ENCODE measurements around the gene ABCC3.

ABCC3 gene

GRCh38 chr17:50728881-50729765 lies 94.4 kb downstream of the ABCC3 start:
- DNase-seq (ENCODE audit: low read depth in 3 of 3, low spot score in 1 of 3) = no peak

- no peak for DNase-seq (ENCODE audit: low read depth in 3 of 3, low spot score in 1 of 3)
Measured at GRCh38 chr17:50731575-50732460, 97.1 kb downstream of the ABCC3 start.

- DNase-seq (ENCODE audit: low read depth in 3 of 3, low spot score in 1 of 3) = no peak
Measured at GRCh38 chr17:50735287-50735686, 100.6 kb downstream of the ABCC3 start.

GRCh38 chr17:50737118-50737698 lies 102.5 kb downstream of the ABCC3 start:
- DNase-seq (ENCODE audit: low read depth in 3 of 3, low spot score in 1 of 3) = no peak

GRCh38 chr17:50739098-50739497 lies 104.4 kb downstream of the ABCC3 start:
- DNase-seq (ENCODE audit: low read depth in 3 of 3, low spot score in 1 of 3) = no peak

Measured in stimulated activated CD4-positive, alpha-beta T cell treated with anti-CD3 and anti-CD28 coated beads, TNF-alpha, amount 100 ng/mL, for 1 hour (primary cell).